HepG2 (cell line): Measurements from ENCODE around the gene ABO. TPM values are rescaled to one million over a fixed set of nuclear protein-coding genes. Genes with fewer than 3 reads are reported as not detected.

Experiments
- ATAC-seq: fragments of 200-7000 bp; cut with Tn5 transposase; 3 replicates; pipeline ENCODE4 v1.9.1; 2020; ENCODE audit warnings: mild to moderate bottlenecking, moderate library complexity
- BruUV-seq: library from RNA; stranded (reverse); fragments of 400-500 nt; replicated peaks from 2 replicates; lab custom pipeline; 2021; lab: Mats Ljungman, UMichigan
- CTCF ChIA-PET: fragments of 300-600 bp; formaldehyde crosslinking; extraction: SDS; loops from one replicate; lab custom pipeline; 2021; ENCODE audit warnings: low total read pairs, inconsistent platforms, low intra/inter-chr PET ratio; lab: Yijun Ruan, JAX
- POLR2A ChIA-PET: fragments of 350-600 bp; sonication (Branson Sonifier 250); formaldehyde crosslinking; loops from one replicate; lab custom pipeline; 2020; ENCODE audit warnings: antibody characterized with exemption, inconsistent platforms; lab: Yijun Ruan, JAX
- DNase-seq: peaks from one replicate; pipeline ENCODE4 v3.0.0-alpha.2; 2015; ENCODE audit warnings: low spot score
- FAIRE-seq: peaks from 3 replicates; lab custom pipeline; 2011; peaks lifted over from hg19 to GRCh38; lab: Jason Lieb, UNC
- H2AFZ ChIP-seq: one replicate; pipeline ENCODE4 v1.6.1; 2011; ENCODE audit warnings: low read length, inconsistent platforms
- H3K27ac ChIP-seq: fragments of 300-600 bp; 3 replicates; pipeline ENCODE4 v1.8.0; 2011; ENCODE audit warnings: mixed run types, mild to moderate bottlenecking, mixed read lengths, low read length, inconsistent platforms; ENCODE audit not compliant: insufficient read depth; ENCODE audit errors: extremely low read length
- H3K27me3 ChIP-seq, 2 experiments: fragments of 200-600 bp in 1 of 2; 2 replicates in 1 of 2; 3 replicates in 1 of 2; pipeline versions ENCODE4 v1.6.0 to v1.8.0; 2011; ENCODE audit warnings: low read length in 2 of 2, mild to moderate bottlenecking in 2 of 2, moderate library complexity in 2 of 2, inconsistent platforms in 1 of 2; ENCODE audit not compliant: insufficient read depth in 2 of 2, control insufficient read depth in 1 of 2
- H3K36me3 ChIP-seq, 2 experiments: fragments of 200-600 bp in 1 of 2; replicated peaks in 1 of 2; 2 replicates in 1 of 2; 3 replicates in 1 of 2; pipeline versions ENCODE4 v1.5.1 to v1.8.0; 2011; ENCODE audit warnings: low read length in 2 of 2, inconsistent platforms in 1 of 2; ENCODE audit not compliant: insufficient read depth in 2 of 2, control insufficient read depth in 1 of 2
- H3K4me1 ChIP-seq: 2 replicates; pipeline ENCODE4 v1.5.1; 2012; ENCODE audit warnings: low read length, inconsistent platforms; ENCODE audit not compliant: insufficient read depth
- H3K4me2 ChIP-seq: 2 replicates; pipeline ENCODE4 v1.6.0; 2011; ENCODE audit warnings: low read depth, low read length, inconsistent platforms
- H3K4me3 ChIP-seq, 3 experiments: fragments of 200-600 bp in 1 of 3; sonication (generic), shearing (Covaris generic) in 1 of 3; replicated peaks in 1 of 3; 2 replicates each; pipeline ENCODE4 v1.5.1; 2011 to 2016; ENCODE audit warnings: low read length in 3 of 3, inconsistent platforms in 2 of 3, low read depth in 2 of 3, mild to moderate bottlenecking in 2 of 3, control low read depth in 1 of 3, mixed read lengths in 1 of 3; ENCODE audit not compliant: insufficient read depth in 1 of 3
- H3K79me2 ChIP-seq: one replicate; pipeline ENCODE4 v1.6.1; 2011; ENCODE audit warnings: low read length, inconsistent platforms; ENCODE audit not compliant: insufficient read depth
- H3K9ac ChIP-seq: 2 replicates; pipeline ENCODE4 v1.6.0; 2011; ENCODE audit warnings: mild to moderate bottlenecking, low read depth, low read length, inconsistent platforms; ENCODE audit not compliant: insufficient read depth
- H3K9me3 ChIP-seq: 2 replicates; pipeline ENCODE4 v1.5.1; 2012; ENCODE audit warnings: mild to moderate bottlenecking, low read length
- H4K20me1 ChIP-seq: 2 replicates; pipeline ENCODE4 v1.6.0; 2011; ENCODE audit warnings: inconsistent platforms, mild to moderate bottlenecking, low read length, moderate library complexity; ENCODE audit not compliant: insufficient read depth
- CCAR2 ChIP-seq: fragments of 200-400 bp; formaldehyde crosslinking; optimal IDR thresholded peaks from 2 replicates; pipeline ENCODE3; 2018; ENCODE audit warnings: low read depth, mild to moderate bottlenecking, low read length, moderate library complexity
- FOSL2 ChIP-seq: sonication (generic); formaldehyde crosslinking; IDR thresholded peaks from 2 replicates; pipeline ENCODE4 v1.4.0; 2020; ENCODE audit warnings: missing genetic modification reagents
- HIC2 ChIP-seq: sonication (generic); formaldehyde crosslinking; IDR thresholded peaks from 2 replicates; pipeline ENCODE4 v1.9.0; 2022; ENCODE audit warnings: low read depth, missing genetic modification reagents
- RNF2 ChIP-seq: fragments of 450-650 bp; conservative IDR thresholded peaks from 2 replicates; pipeline ENCODE4 v1.6.1; 2016; ENCODE audit warnings: low read depth
- TBP ChIP-seq: sonication (generic); formaldehyde crosslinking; IDR thresholded peaks from 2 replicates; pipeline ENCODE4 v1.5.0; 2020; ENCODE audit warnings: missing genetic modification reagents
- ZBTB2 ChIP-seq: sonication (generic); formaldehyde crosslinking; IDR thresholded peaks from 2 replicates; pipeline ENCODE4 v1.8.0; 2022; ENCODE audit warnings: low read depth, missing genetic modification reagents
- ZBTB8A ChIP-seq: sonication (generic); formaldehyde crosslinking; IDR thresholded peaks from 2 replicates; pipeline ENCODE4 v1.4.0; 2020; ENCODE audit warnings: mild to moderate bottlenecking, low read depth, missing genetic modification reagents, borderline replicate concordance
- ZC3H13 ChIP-seq: sonication (generic); formaldehyde crosslinking; IDR thresholded peaks from 2 replicates; pipeline ENCODE4 v1.8.1; 2023; ENCODE audit warnings: mild to moderate bottlenecking, missing genetic modification reagents, moderate library complexity
- ZNF639 ChIP-seq: conservative IDR thresholded peaks from 2 replicates; pipeline ENCODE4 v1.6.1; 2018; ENCODE audit warnings: missing genetic modification reagents
- ZNF839 ChIP-seq: sonication (generic); formaldehyde crosslinking; IDR thresholded peaks from 2 replicates; pipeline ENCODE4 v1.4.0; 2020; ENCODE audit warnings: missing genetic modification reagents, mild to moderate bottlenecking, borderline replicate concordance
- WGBS: methylation state at CpG from one replicate; pipeline ENCODE4 v1.1.6; 2017; ENCODE audit warnings: low lambda C conversion rate; 5-methylcytosine and 5-hydroxymethylcytosine counted together
- in situ Hi-C: cut with HindIII; loops from 2 replicates; pipeline ENCODE4 v1.10.0; 2017; ENCODE audit warnings: low pct_unique_long_range_greater_than_20kb; ENCODE audit not compliant: extremely low pct_ligation_motif_present
- intact Hi-C: fragments of 100-400 bp; cut with micrococcal nuclease; formaldehyde crosslinking; loops from one replicate; pipeline ENCODE4 v1.10.0; 2022; ENCODE audit not compliant: unreplicated experiment
- polyA plus RNA-seq, 8 experiments: library from polyadenylated mRNA; depleted of rRNA in 3 of 8; stranded (reverse) in 7 of 8; unstranded in 1 of 8; fragments of >200 nt; fragmentation: Illumina TruSeq in 4 of 8; extraction: Trizol in 4 of 8; gene quantifications; 2 replicates each; pipeline versions ENCODE4 v1.2.1 to v1.2.3, GENCODE V29; 2011 to 2016; ENCODE audit warnings: low read depth in 4 of 8, missing spikeins in 1 of 8, mixed read lengths in 1 of 8; ENCODE audit not compliant: insufficient read depth in 1 of 8
- total RNA-seq, 5 experiments: library from RNA; depleted of rRNA; stranded (reverse); fragments of >200 nt; fragmentation: Illumina TruSeq; extraction: Trizol; gene quantifications; 2 replicates each; pipeline ENCODE4 v1.2.3, GENCODE V29; 2016; ENCODE audit warnings: low read depth in 1 of 5
- TF ChIP-seq, protein P1 (sequence below): sonication (generic); formaldehyde crosslinking; IDR thresholded peaks from 2 replicates; pipeline ENCODE4 v1.5.1; 2020; ENCODE audit warnings: mild to moderate bottlenecking, missing genetic modification reagents, borderline replicate concordance
- TF ChIP-seq, protein P2 (sequence below): sonication (generic); formaldehyde crosslinking; IDR thresholded peaks from 2 replicates; pipeline ENCODE4 v1.9.0; 2022; ENCODE audit warnings: missing genetic modification reagents, mild to moderate bottlenecking, borderline replicate concordance

The ABO gene
- total and polyA plus RNA-seq, 2 of the 13 experiments (the other 11 are each of a cell fraction or from before 2014, with no cell fraction given): not detected

DNA sequence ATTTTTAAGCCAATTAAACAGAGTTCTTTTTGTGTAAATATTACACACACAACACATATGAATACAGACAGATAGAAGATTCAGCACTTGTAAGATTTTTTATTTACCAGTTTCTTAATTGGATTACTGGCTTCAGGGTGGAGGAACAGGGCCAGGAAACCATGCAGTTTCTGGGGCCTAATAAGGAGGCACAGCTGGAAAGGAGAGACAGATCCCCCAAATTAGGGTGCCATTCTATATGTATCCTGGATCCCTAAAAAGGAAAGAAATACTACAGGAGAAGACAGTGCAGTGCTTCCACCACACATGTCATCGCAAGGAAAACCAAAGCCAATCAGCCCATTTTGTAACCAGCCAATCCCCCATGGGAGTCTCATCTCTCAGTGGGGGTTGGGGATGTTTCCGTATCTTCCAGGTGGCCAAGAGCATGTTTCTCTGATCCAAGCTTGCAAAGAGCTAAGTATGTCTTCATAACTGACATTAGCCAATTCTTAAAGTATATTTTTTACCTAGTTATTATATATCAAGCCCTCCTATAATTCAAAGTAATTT lies 15.8 kb upstream of the ABO start:
- Histone ChIP-seq H3K4me2 (no peak overlapping the region), H3K4me1 (no peaks in the 10 kb centered on the region), H3K36me3 (no peaks in the 10 kb centered on the region), H4K20me1 (no peaks in the 10 kb centered on the region), H3K79me2 (no peaks in the 10 kb centered on the region), H3K9ac (no peak overlapping the region), H3K4me3 (no peak overlapping the region), H3K9me3 (peaks cover 27% of the 10 kb centered on the region), H3K27ac (no peak overlapping the region), H3K27me3 (no peaks in the 10 kb centered on the region; a peak in 1 of 5 replicates), H2AFZ (no peak overlapping the region)
- in situ Hi-C loops (no loop called here), intact Hi-C loops (no loop called here)
- CTCF ChIA-PET: no interaction called here
- no peak for DNase-seq
- WGBS: 85% methylated on average over 2 of the region's 2 CpGs
- FAIRE-seq: no peak
- no peak for ATAC-seq
- POLR2A ChIA-PET: no interaction called here
- BruUV-seq: no TSS peak
- TF ChIP-seq, protein P1, sequence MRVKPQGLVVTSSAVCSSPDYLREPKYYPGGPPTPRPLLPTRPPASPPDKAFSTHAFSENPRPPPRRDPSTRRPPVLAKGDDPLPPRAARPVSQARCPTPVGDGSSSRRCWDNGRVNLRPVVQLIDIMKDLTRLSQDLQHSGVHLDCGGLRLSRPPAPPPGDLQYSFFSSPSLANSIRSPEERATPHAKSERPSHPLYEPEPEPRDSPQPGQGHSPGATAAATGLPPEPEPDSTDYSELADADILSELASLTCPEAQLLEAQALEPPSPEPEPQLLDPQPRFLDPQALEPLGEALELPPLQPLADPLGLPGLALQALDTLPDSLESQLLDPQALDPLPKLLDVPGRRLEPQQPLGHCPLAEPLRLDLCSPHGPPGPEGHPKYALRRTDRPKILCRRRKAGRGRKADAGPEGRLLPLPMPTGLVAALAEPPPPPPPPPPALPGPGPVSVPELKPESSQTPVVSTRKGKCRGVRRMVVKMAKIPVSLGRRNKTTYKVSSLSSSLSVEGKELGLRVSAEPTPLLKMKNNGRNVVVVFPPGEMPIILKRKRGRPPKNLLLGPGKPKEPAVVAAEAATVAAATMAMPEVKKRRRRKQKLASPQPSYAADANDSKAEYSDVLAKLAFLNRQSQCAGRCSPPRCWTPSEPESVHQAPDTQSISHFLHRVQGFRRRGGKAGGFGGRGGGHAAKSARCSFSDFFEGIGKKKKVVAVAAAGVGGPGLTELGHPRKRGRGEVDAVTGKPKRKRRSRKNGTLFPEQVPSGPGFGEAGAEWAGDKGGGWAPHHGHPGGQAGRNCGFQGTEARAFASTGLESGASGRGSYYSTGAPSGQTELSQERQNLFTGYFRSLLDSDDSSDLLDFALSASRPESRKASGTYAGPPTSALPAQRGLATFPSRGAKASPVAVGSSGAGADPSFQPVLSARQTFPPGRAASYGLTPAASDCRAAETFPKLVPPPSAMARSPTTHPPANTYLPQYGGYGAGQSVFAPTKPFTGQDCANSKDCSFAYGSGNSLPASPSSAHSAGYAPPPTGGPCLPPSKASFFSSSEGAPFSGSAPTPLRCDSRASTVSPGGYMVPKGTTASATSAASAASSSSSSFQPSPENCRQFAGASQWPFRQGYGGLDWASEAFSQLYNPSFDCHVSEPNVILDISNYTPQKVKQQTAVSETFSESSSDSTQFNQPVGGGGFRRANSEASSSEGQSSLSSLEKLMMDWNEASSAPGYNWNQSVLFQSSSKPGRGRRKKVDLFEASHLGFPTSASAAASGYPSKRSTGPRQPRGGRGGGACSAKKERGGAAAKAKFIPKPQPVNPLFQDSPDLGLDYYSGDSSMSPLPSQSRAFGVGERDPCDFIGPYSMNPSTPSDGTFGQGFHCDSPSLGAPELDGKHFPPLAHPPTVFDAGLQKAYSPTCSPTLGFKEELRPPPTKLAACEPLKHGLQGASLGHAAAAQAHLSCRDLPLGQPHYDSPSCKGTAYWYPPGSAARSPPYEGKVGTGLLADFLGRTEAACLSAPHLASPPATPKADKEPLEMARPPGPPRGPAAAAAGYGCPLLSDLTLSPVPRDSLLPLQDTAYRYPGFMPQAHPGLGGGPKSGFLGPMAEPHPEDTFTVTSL (CRISPR knock-in tag): no peak
- TF ChIP-seq ZNF839 (CRISPR knock-in tag): no peak
- no peak for TF ChIP-seq ZC3H13
- TF ChIP-seq FOSL2 (CRISPR knock-in tag): no peak
- TF ChIP-seq ZBTB8A (CRISPR knock-in tag): no peak
- TF ChIP-seq CCAR2: no peak
- no peak for TF ChIP-seq RNF2
- TF ChIP-seq, protein P2, sequence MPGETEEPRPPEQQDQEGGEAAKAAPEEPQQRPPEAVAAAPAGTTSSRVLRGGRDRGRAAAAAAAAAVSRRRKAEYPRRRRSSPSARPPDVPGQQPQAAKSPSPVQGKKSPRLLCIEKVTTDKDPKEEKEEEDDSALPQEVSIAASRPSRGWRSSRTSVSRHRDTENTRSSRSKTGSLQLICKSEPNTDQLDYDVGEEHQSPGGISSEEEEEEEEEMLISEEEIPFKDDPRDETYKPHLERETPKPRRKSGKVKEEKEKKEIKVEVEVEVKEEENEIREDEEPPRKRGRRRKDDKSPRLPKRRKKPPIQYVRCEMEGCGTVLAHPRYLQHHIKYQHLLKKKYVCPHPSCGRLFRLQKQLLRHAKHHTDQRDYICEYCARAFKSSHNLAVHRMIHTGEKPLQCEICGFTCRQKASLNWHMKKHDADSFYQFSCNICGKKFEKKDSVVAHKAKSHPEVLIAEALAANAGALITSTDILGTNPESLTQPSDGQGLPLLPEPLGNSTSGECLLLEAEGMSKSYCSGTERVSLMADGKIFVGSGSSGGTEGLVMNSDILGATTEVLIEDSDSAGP: no peak
- no peak for TF ChIP-seq ZBTB2
- no peak for TF ChIP-seq ZNF639 (CRISPR knock-in tag)
- no peak for TF ChIP-seq HIC2 (CRISPR knock-in tag)
- TF ChIP-seq TBP (CRISPR knock-in tag): no peak
